Adrenal gland (tissue), 12 donors: Measurements from ENCODE around the gene GPR137C. TPM values are rescaled to one million over a fixed set of nuclear protein-coding genes. Genes with fewer than 3 reads are reported as not detected.

Experiments used
- DNase-seq, 7 donors: peaks; one replicate each; pipeline ENCODE4 v3.0.0-alpha.2; 2019 to 2020
- H3K27ac ChIP-seq, 5 donors: fragments of 200-600 bp; sonication (generic) in 4 of 5; 1 replicate in 3 of 5; 2 replicates in 2 of 5; pipeline versions ENCODE4 v1.5.1 to v1.8.0; 2016 to 2020; ENCODE audit warnings: mild to moderate bottlenecking in 1 of 5
- H3K27me3 ChIP-seq: fragments of 200-600 bp; 2 replicates; pipeline ENCODE4 v1.8.0; 2021
- H3K36me3 ChIP-seq, 2 donors: fragments of 200-600 bp; replicated peaks in 1 of 2; 1 replicate in 1 of 2; 2 replicates in 1 of 2; pipeline versions ENCODE4 v1.5.1 to v1.8.0; 2018 to 2022
- H3K4me1 ChIP-seq, 2 donors: fragments of 200-600 bp; replicated peaks in 1 of 2; 1 replicate in 1 of 2; 2 replicates in 1 of 2; pipeline versions ENCODE4 v1.5.1 to v1.8.0; 2018 to 2021
- H3K4me3 ChIP-seq, 4 donors: fragments of 200-600 bp; sonication (generic) in 3 of 4; one replicate each; pipeline ENCODE4 v1.5.1; 2016 to 2018
- H3K9me3 ChIP-seq, 3 donors: fragments of 200-600 bp; sonication (generic) in 1 of 3; replicated peaks in 1 of 3; 1 replicate in 2 of 3; 2 replicates in 1 of 3; pipeline versions ENCODE4 v1.5.1 to v1.8.0; 2016 to 2021
- CTCF ChIP-seq, 6 experiments: fragments of 450-650 bp in 4 of 6; fragments of 200-600 bp in 2 of 6; sonication (generic) in 1 of 6; IDR thresholded peaks; 1 replicate in 5 of 6; 2 replicates in 1 of 6; pipeline versions ENCODE4 v1.5.1 to v1.8.0; 2016 to 2021; ENCODE audit warnings: antibody characterized with exemption in 6 of 6, mild to moderate bottlenecking in 2 of 6, moderate library complexity in 1 of 6
- POLR2A ChIP-seq, 2 donors: fragments of 450-650 bp; IDR thresholded peaks; one replicate each; pipeline ENCODE4 v1.6.1; 2017; ENCODE audit warnings: antibody characterized with exemption in 2 of 2, mild to moderate bottlenecking in 2 of 2, moderate library complexity in 1 of 2
- WGBS, 4 donors: extraction: QIAGEN DNeasy Blood & Tissue Kit in 2 of 4; methylation state at CpG; one replicate each; pipeline versions ENCODE4 v1.1.5 to v1.1.7; 2013 to 2017; 5-methylcytosine and 5-hydroxymethylcytosine counted together
- intact Hi-C, 2 donors: fragments of 100-400 bp; cut with DNase I; formaldehyde crosslinking; loops; one replicate each; pipeline versions ENCODE4 v1.14.1 to v1.15.0; 2022 to 2023
- polyA plus RNA-seq, 3 donors: library from polyadenylated mRNA; stranded (reverse); fragments of 200-250 nt in 2 of 3; fragments of 350-450 nt in 1 of 3; fragmentation: Illumina TruSeq in 1 of 3; extraction: RNeasy Lipid Tissue Mini Kit (QIAGEN cat#74804) in 1 of 3; gene quantifications; one replicate each; pipeline ENCODE4 v1.2.3, GENCODE V29; 2013 to 2014
- total RNA-seq, 9 donors: library from RNA; depleted of rRNA in 4 of 9; stranded (reverse); fragments of >200 nt in 4 of 9; fragments of 120-200 nt in 1 of 9; fragmentation: NEBNext Ultra II Directional in 1 of 9; extraction: Animal tissue kit (Norgen Biotek cat#: 25700) in 1 of 9; gene quantifications; one replicate each; pipeline versions ENCODE4 v1.1.0 to v1.2.4, GENCODE V29; 2013 to 2023
- donor health status: healthy with polysubstance abuse.
- donor health status: Bipolar disorder and iron deficiency.
- donor health status: DM: yes; HTN: yes; CAD: no.
- donor health status: DM: no; HTN: no; CAD: no.
- donor health status: DM: no; HTN: no; CAD: no.
- donor health status: DM: yes; HTN: yes; CAD: no.

The GPR137C gene
- total and polyA plus RNA-seq, 12 donors, result 0.09 to 2.8 (median 0.66) TPM

- Histone ChIP-seq H3K27ac (peak overlapping the region; percentile 64 to 95 (median 91)), H3K4me1 (peaks cover 5 to 25% of the 10 kb centered on the region in 2 donors), H3K4me3 (peak overlapping the region; percentile 3 to 88 (median 60)), H3K9me3 (no peaks in the 10 kb centered on the region), H3K27me3 (no peaks in the 10 kb centered on the region), H3K36me3 (no peaks in the 10 kb centered on the region)
- DNase-seq, result peak in 1 of 7 donors; percentile 4
- no peak for TF ChIP-seq POLR2A (IDR thresholded peaks at IDR 0.05)
- 0 to 1% (median 0%) methylated on average over 8 of the region's 8 CpGs for WGBS, 4 donors
- intact Hi-C loops, result loop anchor here in 1 of 2 donors (10.0 kb wide), 1 partner anchor 163 kb away; no protein-coding TSS in a partner anchor
These were observed 957 bp upstream of the GPR137C start for GRCh38 chr14:52551696-52552062.

- DNase-seq, result peak in 5 of 7 donors; percentile 15 to 39 (median 34)
- no peak for TF ChIP-seq POLR2A (IDR thresholded peaks at IDR 0.05)
- no peak for TF ChIP-seq CTCF (IDR thresholded peaks at IDR 0.05)
- H3K27ac ChIP-seq, result peak overlapping the region in 3 of 5 donors; percentile 76 to 91 (median 84)
- H3K36me3 ChIP-seq, result no peaks in the 10 kb centered on the region
- H3K4me1 ChIP-seq, result peaks cover 5 to 25% of the 10 kb centered on the region in 2 donors
- H3K27me3 ChIP-seq, result no peaks in the 10 kb centered on the region
- 1 to 3% (median 1%) methylated on average over 15 to 69 of the region's 69 CpGs for WGBS, 4 donors
- no peaks in the 10 kb centered on the region for H3K9me3 ChIP-seq
- intact Hi-C loops, result loop anchor here in 1 of 2 donors (10.0 kb wide), 1 partner anchor 162 kb away; no protein-coding TSS in a partner anchor
- peak overlapping the region; percentile 15 to 67 (median 34) for H3K4me3 ChIP-seq
These were observed 500 bp downstream of the GPR137C start for GRCh38 chr14:52553002-52553670.

- WGBS, 4 donors, result 4 to 6% (median 5%) methylated on average over 22 of the region's 22 CpGs
- peak; percentile 86 to 94 (median 91) for DNase-seq
- Histone ChIP-seq H3K27me3 (no peaks in the 10 kb centered on the region), H3K27ac (peak overlapping the region in 2 of 5 donors; percentile 76 to 84), H3K36me3 (no peaks in the 10 kb centered on the region), H3K9me3 (no peaks in the 10 kb centered on the region), H3K4me1 (peaks cover 5 to 25% of the 10 kb centered on the region in 2 donors), H3K4me3 (peak overlapping the region; percentile 15 to 67 (median 26))
- peak in 1 of 2 donors; percentile 58 for TF ChIP-seq POLR2A (IDR thresholded peaks at IDR 0.05)
- peak in 1 of 6 experiments; percentile 11 for TF ChIP-seq CTCF (IDR thresholded peaks at IDR 0.05)
- intact Hi-C loops, result loop anchor here in 1 of 2 donors (10.0 kb wide), 1 partner anchor 161 kb away; no protein-coding TSS in a partner anchor
These were observed 1.3 kb downstream of the GPR137C start for GRCh38 chr14:52553671-52554575.

- no peaks in the 10 kb centered on the region for H3K9me3 ChIP-seq
- H3K4me3 ChIP-seq, result no peak overlapping the region
- WGBS, 4 donors, result 91 to 96% (median 95%) methylated on average over 2 of the region's 2 CpGs
- H3K36me3 ChIP-seq, result no peaks in the 10 kb centered on the region
- intact Hi-C loops, result loop anchor here in 1 of 2 donors (10.0 kb wide), 1 partner anchor 156 kb away; no protein-coding TSS in a partner anchor
- TF ChIP-seq CTCF (IDR thresholded peaks at IDR 0.05), result no peak
- no peak for TF ChIP-seq POLR2A (IDR thresholded peaks at IDR 0.05)
- DNase-seq, result no peak
- no peaks in the 10 kb centered on the region for H3K27me3 ChIP-seq
- peaks cover under 1 to 4% of the 10 kb centered on the region in 2 donors for H3K4me1 ChIP-seq
- H3K27ac ChIP-seq, result no peak overlapping the region
These were observed 6.1 kb downstream of the GPR137C start for GRCh38 chr14:52558688-52559087.
